Sigmoid colon (tissue), 4 donors: ENCODE results near the gene NKX2-2.

Experiments
- CTCF ChIP-seq, 4 experiments: fragments of 450-650 bp in 3 of 4; fragments of 200-600 bp in 1 of 4; IDR thresholded peaks; one replicate each; pipeline ENCODE4 v1.5.1; 2016 to 2019; ENCODE audit warnings: antibody characterized with exemption in 4 of 4, mild to moderate bottlenecking in 3 of 4, moderate library complexity in 2 of 4
- EP300 ChIP-seq, 4 donors: sonication (generic); formaldehyde crosslinking; IDR thresholded peaks; one replicate each; pipeline ENCODE4 v1.6.1; 2017; ENCODE audit warnings: antibody characterized with exemption in 4 of 4
- POLR2A ChIP-seq, 2 donors: fragments of 450-650 bp; IDR thresholded peaks; one replicate each; pipeline ENCODE4 v1.6.1; 2016; ENCODE audit warnings: antibody characterized with exemption in 2 of 2, mild to moderate bottlenecking in 2 of 2, moderate library complexity in 2 of 2
- POLR2AphosphoS5 ChIP-seq, 4 donors: sonication (generic); formaldehyde crosslinking; IDR thresholded peaks; one replicate each; pipeline ENCODE4 v1.6.1; 2017; ENCODE audit warnings: antibody characterized with exemption in 4 of 4

- TF ChIP-seq CTCF (IDR thresholded peaks at IDR 0.05), result no peak
- no peak for TF ChIP-seq EP300 (IDR thresholded peaks at IDR 0.05)
- TF ChIP-seq POLR2A (IDR thresholded peaks at IDR 0.05), result no peak
- no peak for TF ChIP-seq POLR2AphosphoS5 (IDR thresholded peaks at IDR 0.05)
Observed at GRCh38 chr20:21526776-21527175, 12.9 kb upstream of the NKX2-2 start.
